KMS-11 (cell line): ENCODE data around the gene SOX18.

Source experiments
- H2AFZ ChIP-seq: fragments of 200-600 bp; sonication (generic); 2 replicates; pipeline ENCODE4 v1.6.1; 2016; ENCODE audit warnings: antibody characterized with exemption, mixed run types, low read depth
- H3K27ac ChIP-seq: fragments of 200-600 bp; sonication (generic); 2 replicates; pipeline ENCODE4 v1.6.1; 2016; ENCODE audit warnings: mild to moderate bottlenecking, mixed run types
- H3K27me3 ChIP-seq: fragments of 200-600 bp; sonication (generic); 2 replicates; pipeline ENCODE4 v1.6.1; 2017; ENCODE audit warnings: mild to moderate bottlenecking, low read depth, mixed run types, moderate library complexity; ENCODE audit not compliant: insufficient read depth
- H3K36me3 ChIP-seq: fragments of 200-600 bp; sonication (generic); 2 replicates; pipeline ENCODE4 v1.6.1; 2017; ENCODE audit warnings: mild to moderate bottlenecking, mixed run types; ENCODE audit not compliant: insufficient read depth
- H3K4me1 ChIP-seq: fragments of 200-600 bp; sonication (generic); 2 replicates; pipeline ENCODE4 v1.6.1; 2016; ENCODE audit warnings: mild to moderate bottlenecking, low read depth, mixed run types; ENCODE audit not compliant: poor library complexity, severe bottlenecking
- H3K4me2 ChIP-seq: fragments of 200-600 bp; sonication (generic); 2 replicates; pipeline ENCODE4 v1.7.0; 2016; ENCODE audit warnings: mild to moderate bottlenecking, mixed run types
- H3K4me3 ChIP-seq: fragments of 200-600 bp; sonication (generic); IDR thresholded peaks from 2 replicates; pipeline ENCODE4 v1.6.1; 2017; ENCODE audit warnings: low read depth, low read length, mixed read lengths; ENCODE audit not compliant: insufficient read depth
- H3K79me2 ChIP-seq: fragments of 200-600 bp; sonication (generic); 2 replicates; pipeline ENCODE4 v1.6.1; 2016; ENCODE audit warnings: low read depth, mixed run types; ENCODE audit not compliant: insufficient read depth
- H3K9ac ChIP-seq: fragments of 200-600 bp; sonication (generic); 2 replicates; pipeline ENCODE4 v1.6.1; 2016; ENCODE audit warnings: mild to moderate bottlenecking, mixed run types
- H4K20me1 ChIP-seq: fragments of 200-600 bp; sonication (generic); 2 replicates; pipeline ENCODE4 v1.6.1; 2016; ENCODE audit warnings: mild to moderate bottlenecking, mixed run types; ENCODE audit not compliant: insufficient read depth
- CTCF ChIP-seq: fragments of 200-600 bp; sonication (generic); conservative IDR thresholded peaks from 2 replicates; pipeline ENCODE4 v1.6.1; 2017; ENCODE audit warnings: low read depth, mild to moderate bottlenecking, antibody characterized with exemption, low read length, moderate library complexity, mixed read lengths

Gene SOX18

GRCh38 chr20:64055893-64056638 lies 6.6 kb upstream of the SOX18 start:
- no peaks in the 10 kb centered on the region for H3K36me3 ChIP-seq
- peaks cover 34% of the 10 kb centered on the region for H3K4me1 ChIP-seq
- no peaks in the 10 kb centered on the region for H4K20me1 ChIP-seq
- no peaks in the 10 kb centered on the region for H3K79me2 ChIP-seq
- H3K27ac ChIP-seq, result no peak overlapping the region
- no peak overlapping the region for H3K9ac ChIP-seq
- H3K27me3 ChIP-seq, result peaks cover 39% of the 10 kb centered on the region
- no peak overlapping the region for H2AFZ ChIP-seq
- no peak overlapping the region for H3K4me3 ChIP-seq
- no peak for TF ChIP-seq CTCF
- no peak overlapping the region for H3K4me2 ChIP-seq

- H3K27ac ChIP-seq, result no peak overlapping the region
- no peaks in the 10 kb centered on the region for H3K36me3 ChIP-seq
- TF ChIP-seq CTCF, result no peak
- peaks cover 34% of the 10 kb centered on the region for H3K4me1 ChIP-seq
- no peak overlapping the region for H3K4me3 ChIP-seq
- no peak overlapping the region for H3K9ac ChIP-seq
- peaks cover 45% of the 10 kb centered on the region for H3K27me3 ChIP-seq
- no peak overlapping the region for H2AFZ ChIP-seq
- H3K79me2 ChIP-seq, result no peaks in the 10 kb centered on the region
- H3K4me2 ChIP-seq, result no peak overlapping the region
- no peaks in the 10 kb centered on the region for H4K20me1 ChIP-seq
Measured at GRCh38 chr20:64055396-64055892, 6.0 kb upstream of the SOX18 start.

- no peak for TF ChIP-seq CTCF
- H3K79me2 ChIP-seq, result no peaks in the 10 kb centered on the region
- peaks cover 34% of the 10 kb centered on the region for H3K4me1 ChIP-seq
- no peak overlapping the region for H3K4me2 ChIP-seq
- no peak overlapping the region for H3K4me3 ChIP-seq
- H3K36me3 ChIP-seq, result no peaks in the 10 kb centered on the region
- H3K27ac ChIP-seq, result no peak overlapping the region
- no peak overlapping the region for H2AFZ ChIP-seq
- H4K20me1 ChIP-seq, result no peaks in the 10 kb centered on the region
- H3K9ac ChIP-seq, result no peak overlapping the region
- H3K27me3 ChIP-seq, result peaks cover 43% of the 10 kb centered on the region
Measured at GRCh38 chr20:64053841-64054661, 4.6 kb upstream of the SOX18 start.

GRCh38 chr20:64052987-64053840 lies 3.8 kb upstream of the SOX18 start:
- H4K20me1 ChIP-seq, result no peaks in the 10 kb centered on the region
- no peak overlapping the region for H2AFZ ChIP-seq
- no peak overlapping the region for H3K9ac ChIP-seq
- peaks cover 43% of the 10 kb centered on the region for H3K27me3 ChIP-seq
- no peak overlapping the region for H3K4me2 ChIP-seq
- no peak overlapping the region for H3K4me3 ChIP-seq
- TF ChIP-seq CTCF, result no peak
- no peaks in the 10 kb centered on the region for H3K79me2 ChIP-seq
- H3K27ac ChIP-seq, result no peak overlapping the region
- H3K36me3 ChIP-seq, result no peaks in the 10 kb centered on the region
- H3K4me1 ChIP-seq, result peaks cover 33% of the 10 kb centered on the region
